ENCODE measurements around the gene SVEP1. TPM values are rescaled to one million over a fixed set of nuclear protein-coding genes. Genes with fewer than 3 reads are reported as not detected.

The SVEP1 gene
- total RNA-seq, 2 donors from 2014 or later, result 32.0 to 53.6 TPM

DNA sequence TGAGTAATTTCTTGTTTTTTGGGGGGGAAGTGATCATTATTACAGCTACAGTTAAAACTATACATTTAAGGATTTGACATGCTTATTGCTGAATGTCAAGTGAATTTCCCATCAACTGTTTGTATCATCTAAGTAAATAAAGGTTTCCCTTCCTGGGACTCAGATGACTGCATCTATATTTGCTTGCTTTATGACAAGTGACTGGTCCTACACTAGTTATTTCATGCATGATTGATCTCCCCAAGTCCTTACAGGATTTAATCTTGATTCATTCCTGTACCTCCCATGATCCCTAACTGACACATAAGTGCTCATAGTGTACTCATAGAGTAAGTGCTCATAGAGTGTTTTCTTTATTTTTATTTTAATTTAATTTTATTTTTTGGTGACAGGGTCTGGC lies 244.7 kb downstream of the SVEP1 start:
- Histone ChIP-seq H3K27me3 (replicated peaks; ENCODE audit: insufficient read depth) (no peaks in the 10 kb centered on the region), H3K9me3 (no peaks in the 10 kb centered on the region), H3K27ac (no peak overlapping the region), H3K4me1 (ENCODE audit: control insufficient read depth in 1 of 2, low read depth in 2 of 2) (peaks cover 0 to 10% of the 10 kb centered on the region in 2 donors), H3K4me3 (no peak overlapping the region), H3K36me3 (no peaks in the 10 kb centered on the region)
- ATAC-seq (ENCODE audit: insufficient number of reproducible peaks, low FRiP score, low read depth) (no peak), DNase-seq (ENCODE audit: low spot score) (no peak)
- TF ChIP-seq, protein P1, sequence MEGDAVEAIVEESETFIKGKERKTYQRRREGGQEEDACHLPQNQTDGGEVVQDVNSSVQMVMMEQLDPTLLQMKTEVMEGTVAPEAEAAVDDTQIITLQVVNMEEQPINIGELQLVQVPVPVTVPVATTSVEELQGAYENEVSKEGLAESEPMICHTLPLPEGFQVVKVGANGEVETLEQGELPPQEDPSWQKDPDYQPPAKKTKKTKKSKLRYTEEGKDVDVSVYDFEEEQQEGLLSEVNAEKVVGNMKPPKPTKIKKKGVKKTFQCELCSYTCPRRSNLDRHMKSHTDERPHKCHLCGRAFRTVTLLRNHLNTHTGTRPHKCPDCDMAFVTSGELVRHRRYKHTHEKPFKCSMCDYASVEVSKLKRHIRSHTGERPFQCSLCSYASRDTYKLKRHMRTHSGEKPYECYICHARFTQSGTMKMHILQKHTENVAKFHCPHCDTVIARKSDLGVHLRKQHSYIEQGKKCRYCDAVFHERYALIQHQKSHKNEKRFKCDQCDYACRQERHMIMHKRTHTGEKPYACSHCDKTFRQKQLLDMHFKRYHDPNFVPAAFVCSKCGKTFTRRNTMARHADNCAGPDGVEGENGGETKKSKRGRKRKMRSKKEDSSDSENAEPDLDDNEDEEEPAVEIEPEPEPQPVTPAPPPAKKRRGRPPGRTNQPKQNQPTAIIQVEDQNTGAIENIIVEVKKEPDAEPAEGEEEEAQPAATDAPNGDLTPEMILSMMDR (IDR thresholded peaks at IDR 0.05), result no peak

DNA sequence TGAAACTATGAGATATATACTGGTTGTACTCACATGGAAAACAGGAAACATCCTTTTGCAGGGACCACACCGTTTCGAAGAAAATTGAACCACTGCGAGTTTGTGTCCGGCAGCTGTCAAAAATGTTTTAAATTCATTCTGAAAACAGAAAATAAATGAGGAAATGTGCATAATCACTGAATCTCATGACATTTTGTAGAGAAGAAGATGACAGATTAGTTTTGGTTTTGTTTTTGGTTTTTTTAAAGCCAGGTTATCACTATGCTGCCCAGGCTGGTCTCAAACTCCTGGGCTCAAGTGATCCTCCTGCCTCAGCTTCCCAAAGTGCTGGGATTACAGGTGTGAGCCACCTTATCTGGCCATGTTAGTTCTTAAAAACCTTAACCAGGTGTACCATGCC lies 245.4 kb downstream of the SVEP1 start:
- Histone ChIP-seq H3K36me3 (no peaks in the 10 kb centered on the region), H3K4me1 (ENCODE audit: control insufficient read depth in 1 of 2, low read depth in 2 of 2) (peaks cover 0 to 10% of the 10 kb centered on the region in 2 donors), H3K27me3 (replicated peaks; ENCODE audit: insufficient read depth) (no peaks in the 10 kb centered on the region), H3K4me3 (no peak overlapping the region), H3K9me3 (no peaks in the 10 kb centered on the region), H3K27ac (no peak overlapping the region)
- TF ChIP-seq, protein P1 (IDR thresholded peaks at IDR 0.05), result no peak
- ATAC-seq (ENCODE audit: insufficient number of reproducible peaks, low FRiP score, low read depth), result no peak
- no peak for DNase-seq (ENCODE audit: low spot score)

GRCh38 chr9:110332766-110333165 lies 246.8 kb downstream of the SVEP1 start:
- TF ChIP-seq, protein P1 (IDR thresholded peaks at IDR 0.05), result no peak
- Histone ChIP-seq H3K36me3 (no peaks in the 10 kb centered on the region), H3K9me3 (no peaks in the 10 kb centered on the region), H3K27ac (no peak overlapping the region), H3K4me3 (no peak overlapping the region), H3K4me1 (ENCODE audit: control insufficient read depth in 1 of 2, low read depth in 2 of 2) (peaks cover 0 to 1% of the 10 kb centered on the region in 2 donors), H3K27me3 (replicated peaks; ENCODE audit: insufficient read depth) (no peaks in the 10 kb centered on the region)
- DNase-seq (ENCODE audit: low spot score), result no peak
- ATAC-seq (ENCODE audit: insufficient number of reproducible peaks, low FRiP score, low read depth), result no peak

DNA sequence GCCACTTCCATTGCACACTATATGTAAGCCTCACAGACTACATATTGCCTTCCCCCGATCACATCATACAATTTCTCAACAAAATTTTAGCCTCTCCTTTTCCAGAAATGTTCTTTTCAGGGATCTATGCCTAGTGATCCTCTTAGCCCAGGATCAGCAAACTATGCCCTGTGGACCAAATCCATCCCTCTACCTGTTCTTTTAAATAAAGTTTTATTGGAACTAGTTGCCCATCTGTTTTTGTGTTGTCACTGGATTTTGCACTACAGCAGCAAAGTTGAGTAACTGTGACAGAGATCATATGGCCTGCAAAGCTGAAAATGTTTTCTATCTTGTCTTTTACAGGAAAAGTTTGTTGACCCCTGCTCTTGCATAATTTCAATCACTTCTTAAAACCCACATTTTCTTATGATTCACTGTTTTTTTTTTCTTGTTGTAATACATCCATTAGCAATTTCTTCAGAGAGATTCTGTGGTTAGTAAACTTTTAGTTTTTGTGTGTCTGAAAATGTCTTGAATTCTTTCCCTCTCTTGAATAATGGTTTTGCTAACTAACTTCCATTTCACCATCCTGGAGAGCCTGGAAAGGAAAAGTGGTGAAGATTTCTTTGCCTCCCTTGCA lies 248.9 kb downstream of the SVEP1 start:
- no peak for ATAC-seq (ENCODE audit: insufficient number of reproducible peaks, low FRiP score, low read depth)

DNA sequence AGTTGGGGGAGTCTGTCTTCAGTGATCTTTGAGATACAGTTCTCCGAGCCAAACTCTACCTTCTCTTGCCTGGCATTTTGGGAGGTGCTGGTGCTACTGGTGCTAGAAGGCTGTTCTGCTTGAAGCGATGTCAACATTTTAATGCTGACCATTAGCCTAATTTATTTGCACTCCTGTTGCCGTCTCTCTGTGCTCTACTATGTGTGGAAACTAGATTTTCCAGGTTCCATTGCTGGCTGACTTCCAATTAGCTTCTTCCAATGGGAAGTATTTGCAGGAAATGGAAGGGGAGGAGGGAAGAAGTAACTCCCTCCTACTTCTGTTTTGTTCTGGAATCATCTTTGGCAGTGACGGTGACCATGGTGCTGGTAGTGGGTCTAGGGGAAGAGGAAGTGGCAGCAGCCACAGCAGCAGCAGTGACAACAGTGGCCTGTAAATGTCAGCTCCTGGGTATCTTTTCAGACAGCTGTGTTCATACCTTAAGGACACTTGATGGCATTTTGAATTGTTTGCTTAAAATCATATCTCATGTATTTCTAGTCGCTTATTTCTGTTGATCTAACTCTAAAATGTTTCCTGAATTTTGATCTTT lies 249.8 kb downstream of the SVEP1 start:
- TF ChIP-seq, protein P1 (IDR thresholded peaks at IDR 0.05), result no peak
- no peak for DNase-seq (ENCODE audit: low spot score)
- H3K4me3 ChIP-seq, result no peak overlapping the region
- no peak for ATAC-seq (ENCODE audit: insufficient number of reproducible peaks, low FRiP score, low read depth)
- H3K9me3 ChIP-seq, result no peaks in the 10 kb centered on the region
- no peaks in the 10 kb centered on the region for H3K36me3 ChIP-seq
- no peak overlapping the region for H3K27ac ChIP-seq
- H3K4me1 ChIP-seq (ENCODE audit: control insufficient read depth in 1 of 2, low read depth in 2 of 2), result no peaks in the 10 kb centered on the region
- no peaks in the 10 kb centered on the region for H3K27me3 ChIP-seq (replicated peaks; ENCODE audit: insufficient read depth)

More for the DNA sequence above, 248.9 kb downstream of the SVEP1 start:
- Histone ChIP-seq H3K9me3 (no peaks in the 10 kb centered on the region), H3K27me3 (replicated peaks; ENCODE audit: insufficient read depth) (no peaks in the 10 kb centered on the region), H3K36me3 (no peaks in the 10 kb centered on the region), H3K4me1 (ENCODE audit: control insufficient read depth in 1 of 2, low read depth in 2 of 2) (no peaks in the 10 kb centered on the region), H3K27ac (no peak overlapping the region), H3K4me3 (no peak overlapping the region)
- DNase-seq (ENCODE audit: low spot score), result no peak
- TF ChIP-seq, protein P1 (IDR thresholded peaks at IDR 0.05), result no peak

All from thoracic aorta (tissue), 2 donors.